PC-3 (cell line): ENCODE results near the gene A2ML1.

Experiments used
- EZH2 ChIP-seq: fragments of 300-600 bp; sonication (generic); IDR thresholded peaks from one replicate; pipeline ENCODE4 v1.6.1; 2017; ENCODE audit warnings: antibody characterized with exemption, mild to moderate bottlenecking, low read length; ENCODE audit not compliant: unreplicated experiment
- EZH2phosphoT487 ChIP-seq: fragments of 300-600 bp; sonication (generic); IDR thresholded peaks from 2 replicates; pipeline ENCODE4 v1.6.1; 2018; ENCODE audit warnings: mild to moderate bottlenecking, antibody characterized with exemption, low read length, borderline replicate concordance
- TF ChIP-seq, protein P1 (sequence below): fragments of 300-600 bp; sonication (generic); conservative IDR thresholded peaks from 2 replicates; pipeline ENCODE4 v1.5.1; 2017; ENCODE audit warnings: antibody characterized with exemption, low read depth, mild to moderate bottlenecking, low read length

DNA sequence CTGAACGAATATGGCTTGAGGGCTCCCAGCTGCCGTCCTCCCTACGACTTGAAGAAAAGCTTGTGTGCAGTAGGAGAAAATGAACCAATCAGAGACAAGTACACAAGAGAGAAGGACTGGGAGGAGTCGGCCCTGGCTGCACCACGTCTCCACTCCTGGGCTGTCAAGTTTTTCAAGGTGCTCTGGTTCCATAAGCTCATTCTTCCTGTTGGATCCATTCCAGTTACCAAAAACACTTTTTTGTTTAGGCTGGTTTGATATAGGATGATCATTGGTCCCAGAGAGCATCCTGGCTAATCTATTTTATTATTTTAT lies 2.8 kb upstream of the A2ML1 start:
- TF ChIP-seq, protein P1, sequence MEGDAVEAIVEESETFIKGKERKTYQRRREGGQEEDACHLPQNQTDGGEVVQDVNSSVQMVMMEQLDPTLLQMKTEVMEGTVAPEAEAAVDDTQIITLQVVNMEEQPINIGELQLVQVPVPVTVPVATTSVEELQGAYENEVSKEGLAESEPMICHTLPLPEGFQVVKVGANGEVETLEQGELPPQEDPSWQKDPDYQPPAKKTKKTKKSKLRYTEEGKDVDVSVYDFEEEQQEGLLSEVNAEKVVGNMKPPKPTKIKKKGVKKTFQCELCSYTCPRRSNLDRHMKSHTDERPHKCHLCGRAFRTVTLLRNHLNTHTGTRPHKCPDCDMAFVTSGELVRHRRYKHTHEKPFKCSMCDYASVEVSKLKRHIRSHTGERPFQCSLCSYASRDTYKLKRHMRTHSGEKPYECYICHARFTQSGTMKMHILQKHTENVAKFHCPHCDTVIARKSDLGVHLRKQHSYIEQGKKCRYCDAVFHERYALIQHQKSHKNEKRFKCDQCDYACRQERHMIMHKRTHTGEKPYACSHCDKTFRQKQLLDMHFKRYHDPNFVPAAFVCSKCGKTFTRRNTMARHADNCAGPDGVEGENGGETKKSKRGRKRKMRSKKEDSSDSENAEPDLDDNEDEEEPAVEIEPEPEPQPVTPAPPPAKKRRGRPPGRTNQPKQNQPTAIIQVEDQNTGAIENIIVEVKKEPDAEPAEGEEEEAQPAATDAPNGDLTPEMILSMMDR, result no peak
- TF ChIP-seq EZH2, result no peak
- no peak for TF ChIP-seq EZH2phosphoT487
